Natural killer cell (primary cell): Measurements from ENCODE around the gene SESN1. TPM values are rescaled to one million over a fixed set of nuclear protein-coding genes. Genes with fewer than 3 reads are reported as not detected.
"Not testable (repeated sequence)": the region's sequence is repeated elsewhere in the genome, so short reads cannot be mapped to it uniquely, and the experiment has no call there.

Source experiments
- ATAC-seq, 3 donors: fragments of 150-1000 bp in 2 of 3; fragments of 200-7000 bp in 1 of 3; cut with Tn5 transposase; 1 replicate in 1 of 3; 2 replicates in 2 of 3; pipeline ENCODE4 v1.10.0; 2021; ENCODE audit warnings: mild to moderate bottlenecking in 2 of 3, moderate library complexity in 2 of 3
- DNase-seq, 2 donors: peaks; one replicate each; pipeline versions ENCODE4 v3.0.0 to v3.0.0-alpha.2; 2013 to 2021; ENCODE audit warnings: mixed read lengths in 1 of 2
- H3K27ac ChIP-seq: one replicate; pipeline ENCODE4 v1.5.1; 2013; ENCODE audit warnings: mild to moderate bottlenecking, low read length
- H3K27me3 ChIP-seq: one replicate; pipeline ENCODE4 v1.6.1; 2013; ENCODE audit warnings: low read length; ENCODE audit not compliant: control insufficient read depth, insufficient read depth
- H3K36me3 ChIP-seq: one replicate; pipeline ENCODE4 v1.6.1; 2013; ENCODE audit warnings: low read length; ENCODE audit not compliant: control insufficient read depth, insufficient read depth
- H3K4me1 ChIP-seq: one replicate; pipeline ENCODE4 v1.6.1; 2013; ENCODE audit warnings: low read length; ENCODE audit not compliant: control insufficient read depth, insufficient read depth
- H3K4me3 ChIP-seq: one replicate; pipeline ENCODE4 v1.5.1; 2013; ENCODE audit warnings: low read length
- H3K9me3 ChIP-seq: one replicate; pipeline ENCODE4 v1.6.1; 2013; ENCODE audit warnings: low read length; ENCODE audit not compliant: control insufficient read depth, insufficient read depth
- H3K27ac Mint-ChIP-seq, 2 donors: one replicate each; pipeline ENCODE4 v1.8.0; 2022; ENCODE audit warnings: mild to moderate bottlenecking in 2 of 2, mixed read lengths in 2 of 2, moderate library complexity in 1 of 2
- H3K27me3 Mint-ChIP-seq, 2 donors: one replicate each; pipeline ENCODE4 v1.8.0; 2022; ENCODE audit warnings: low read depth in 2 of 2, mixed read lengths in 2 of 2
- H3K36me3 Mint-ChIP-seq: one replicate; pipeline ENCODE4 v1.8.0; 2022; ENCODE audit warnings: mixed read lengths
- H3K4me1 Mint-ChIP-seq, 2 donors: one replicate each; pipeline ENCODE4 v1.8.0; 2022; ENCODE audit warnings: mixed read lengths in 2 of 2
- H3K4me3 Mint-ChIP-seq: one replicate; pipeline ENCODE4 v1.8.0; 2022; ENCODE audit warnings: mild to moderate bottlenecking, moderate library complexity, mixed read lengths
- H3K9me3 Mint-ChIP-seq, 2 donors: one replicate each; pipeline ENCODE4 v1.8.0; 2022; ENCODE audit warnings: mixed read lengths in 2 of 2
- CTCF ChIP-seq: fragments of 200-600 bp; IDR thresholded peaks from one replicate; pipeline ENCODE4 v1.8.0; 2022; ENCODE audit warnings: antibody characterized with exemption
- WGBS: methylation state at CpG from one replicate; pipeline ENCODE4 v1.1.7; 2013; ENCODE audit warnings: missing lambda C conversion rate; ENCODE audit not compliant: insufficient coverage; 5-methylcytosine and 5-hydroxymethylcytosine counted together
- intact Hi-C: fragments of 100-400 bp; cut with micrococcal nuclease; formaldehyde crosslinking; loops from one replicate; pipeline ENCODE4 v1.14.2; 2022
- total RNA-seq, 4 donors: library from RNA; stranded (reverse); fragments of 120-200 nt in 1 of 4; gene quantifications; one replicate each; pipeline versions ENCODE4 v1.2.3 to v1.2.4, GENCODE V29; 2013 to 2022

The SESN1 gene
- total RNA-seq, 3 donors from 2014 or later (not counting 1 experiment from before 2014, with no cell fraction given) = 52.9 to 106 (median 68.9) TPM

GRCh38 chr6:109135600-109135999 lies 41.0 kb upstream of the SESN1 start:
- H3K4me1 Mint-ChIP-seq, H3K4me1 ChIP-seq, H3K27ac Mint-ChIP-seq, intact Hi-C loops, H3K36me3 ChIP-seq, H3K27ac ChIP-seq, H3K9me3 ChIP-seq, DNase-seq, ATAC-seq, H3K27me3 Mint-ChIP-seq, H3K27me3 ChIP-seq, H3K4me3 Mint-ChIP-seq, H3K4me3 ChIP-seq, H3K9me3 Mint-ChIP-seq, H3K36me3 Mint-ChIP-seq: not testable (repeated sequence)
- no CpG with 5 or more reads among the region's 1 CpG for WGBS

GRCh38 chr6:109130065-109130464 lies 35.4 kb upstream of the SESN1 start:
- no peaks in the 10 kb centered on the region for H3K27me3 ChIP-seq
- 95% methylated on average over 3 of the region's 3 CpGs for WGBS
- no peak for DNase-seq
- H3K36me3 Mint-ChIP-seq = no peaks in the 10 kb centered on the region
- no peak overlapping the region for H3K27ac Mint-ChIP-seq
- H3K4me3 Mint-ChIP-seq = no peak overlapping the region
- no peaks in the 10 kb centered on the region for H3K27me3 Mint-ChIP-seq
- no peak for TF ChIP-seq CTCF
- H3K4me1 ChIP-seq = no peaks in the 10 kb centered on the region
- H3K27ac ChIP-seq = no peak overlapping the region
- H3K9me3 ChIP-seq = no peaks in the 10 kb centered on the region
- no peaks in the 10 kb centered on the region for H3K36me3 ChIP-seq
- H3K9me3 Mint-ChIP-seq = no peaks in the 10 kb centered on the region
- H3K4me1 Mint-ChIP-seq = no peaks in the 10 kb centered on the region
- intact Hi-C loops = no loop called here
- no peak overlapping the region for H3K4me3 ChIP-seq
- ATAC-seq = no peak

GRCh38 chr6:109125504-109125903 lies 30.9 kb upstream of the SESN1 start:
- no peak overlapping the region for H3K27ac Mint-ChIP-seq
- no peak for TF ChIP-seq CTCF
- intact Hi-C loops = no loop called here
- no peaks in the 10 kb centered on the region for H3K27me3 Mint-ChIP-seq
- H3K27ac ChIP-seq = no peak overlapping the region
- H3K9me3 Mint-ChIP-seq = no peaks in the 10 kb centered on the region
- no peak overlapping the region for H3K4me3 ChIP-seq
- H3K36me3 ChIP-seq = no peaks in the 10 kb centered on the region
- no peak overlapping the region for H3K4me3 Mint-ChIP-seq
- no peaks in the 10 kb centered on the region for H3K36me3 Mint-ChIP-seq
- no peaks in the 10 kb centered on the region for H3K27me3 ChIP-seq
- ATAC-seq = no peak
- WGBS = 95% methylated on average over 2 of the region's 3 CpGs
- H3K4me1 Mint-ChIP-seq = peaks cover 8 to 14% of the 10 kb centered on the region in 2 donors
- no peaks in the 10 kb centered on the region for H3K4me1 ChIP-seq
- H3K9me3 ChIP-seq = no peaks in the 10 kb centered on the region
- no peak for DNase-seq

- no peak for TF ChIP-seq CTCF
- peaks cover 14 to 20% of the 10 kb centered on the region in 2 donors for H3K4me1 Mint-ChIP-seq
- WGBS = 97% methylated on average over 2 of the region's 2 CpGs
- no peak overlapping the region for H3K4me3 Mint-ChIP-seq
- H3K27ac Mint-ChIP-seq = no peak overlapping the region
- no peaks in the 10 kb centered on the region for H3K36me3 Mint-ChIP-seq
- DNase-seq (no peak), ATAC-seq (no peak)
- Histone ChIP-seq H3K4me1 (no peaks in the 10 kb centered on the region), H3K9me3 (no peaks in the 10 kb centered on the region), H3K4me3 (no peak overlapping the region), H3K36me3 (no peaks in the 10 kb centered on the region), H3K27me3 (no peaks in the 10 kb centered on the region), H3K27ac (no peak overlapping the region)
- no peaks in the 10 kb centered on the region for H3K9me3 Mint-ChIP-seq
- H3K27me3 Mint-ChIP-seq = no peaks in the 10 kb centered on the region
- intact Hi-C loops = no loop called here
Observed at GRCh38 chr6:109124219-109124618, 29.6 kb upstream of the SESN1 start.
